ENCODE measurements around the gene L3MBTL2.

DNA sequence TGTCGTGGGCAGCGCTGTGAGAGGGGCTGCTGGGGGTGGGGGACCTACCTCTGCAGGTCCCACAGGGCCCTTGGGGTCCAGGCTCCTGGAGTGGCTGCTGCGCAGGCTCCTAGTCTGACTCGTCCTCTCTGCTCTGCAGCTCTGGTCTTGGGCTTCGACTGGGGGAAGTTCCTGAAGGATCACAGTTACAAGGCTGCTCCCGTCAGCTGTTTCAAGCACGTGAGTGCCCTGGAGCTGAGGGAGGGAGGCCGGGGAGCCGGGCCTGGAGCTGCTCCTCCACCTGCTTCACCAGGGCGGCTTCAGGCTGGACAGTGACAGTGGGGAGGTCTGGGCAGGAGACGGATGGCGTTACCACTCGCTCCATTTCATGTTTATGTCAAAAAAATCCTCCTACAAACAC, 11.9 kb downstream of the L3MBTL2 start:
- TF ChIP-seq, protein P1, sequence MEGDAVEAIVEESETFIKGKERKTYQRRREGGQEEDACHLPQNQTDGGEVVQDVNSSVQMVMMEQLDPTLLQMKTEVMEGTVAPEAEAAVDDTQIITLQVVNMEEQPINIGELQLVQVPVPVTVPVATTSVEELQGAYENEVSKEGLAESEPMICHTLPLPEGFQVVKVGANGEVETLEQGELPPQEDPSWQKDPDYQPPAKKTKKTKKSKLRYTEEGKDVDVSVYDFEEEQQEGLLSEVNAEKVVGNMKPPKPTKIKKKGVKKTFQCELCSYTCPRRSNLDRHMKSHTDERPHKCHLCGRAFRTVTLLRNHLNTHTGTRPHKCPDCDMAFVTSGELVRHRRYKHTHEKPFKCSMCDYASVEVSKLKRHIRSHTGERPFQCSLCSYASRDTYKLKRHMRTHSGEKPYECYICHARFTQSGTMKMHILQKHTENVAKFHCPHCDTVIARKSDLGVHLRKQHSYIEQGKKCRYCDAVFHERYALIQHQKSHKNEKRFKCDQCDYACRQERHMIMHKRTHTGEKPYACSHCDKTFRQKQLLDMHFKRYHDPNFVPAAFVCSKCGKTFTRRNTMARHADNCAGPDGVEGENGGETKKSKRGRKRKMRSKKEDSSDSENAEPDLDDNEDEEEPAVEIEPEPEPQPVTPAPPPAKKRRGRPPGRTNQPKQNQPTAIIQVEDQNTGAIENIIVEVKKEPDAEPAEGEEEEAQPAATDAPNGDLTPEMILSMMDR (IDR thresholded peaks at IDR 0.05 in 8 of 11, conservative IDR thresholded peaks at IDR 0.05 in 3 of 11): no peak
- TF ChIP-seq POLR2A (IDR thresholded peaks at IDR 0.05): no peak

Measured in spleen (tissue), 7 donors.